CD14-positive monocyte (primary cell): ENCODE results near the gene PCDHGC5. TPM values are rescaled to one million over a fixed set of nuclear protein-coding genes. Genes with fewer than 3 reads are reported as not detected.

Experiments
- DNase-seq, 3 donors: peaks; one replicate each; pipeline ENCODE4 v3.0.0-alpha.2; 2011 to 2022
- H2AFZ ChIP-seq: 2 replicates; pipeline ENCODE4 v1.6.0; 2012; ENCODE audit warnings: mild to moderate bottlenecking, low read depth, low read length, inconsistent platforms; ENCODE audit not compliant: insufficient read depth, poor library complexity, severe bottlenecking
- H3K27ac ChIP-seq, 2 donors: 1 replicate in 1 of 2; 2 replicates in 1 of 2; pipeline ENCODE4 v1.5.1; 2012 to 2013; ENCODE audit warnings: low read length in 2 of 2, control low read depth in 1 of 2, inconsistent platforms in 1 of 2, low read depth in 1 of 2, mild to moderate bottlenecking in 1 of 2
- H3K27me3 ChIP-seq, 2 donors: one replicate each; pipeline versions ENCODE4 v1.6.0 to v1.6.1; 2011 to 2013; ENCODE audit warnings: low read length in 2 of 2; ENCODE audit not compliant: control insufficient read depth in 2 of 2, insufficient read depth in 2 of 2
- H3K36me3 ChIP-seq, 2 donors: replicated peaks in 1 of 2; 1 replicate in 1 of 2; 2 replicates in 1 of 2; pipeline versions ENCODE4 v1.5.1 to v1.6.1; 2012 to 2013; ENCODE audit warnings: low read length in 2 of 2, control low read depth in 1 of 2, inconsistent platforms in 1 of 2, mild to moderate bottlenecking in 1 of 2; ENCODE audit not compliant: insufficient read depth in 2 of 2, control insufficient read depth in 1 of 2
- H3K4me1 ChIP-seq, 2 donors: 1 replicate in 1 of 2; 2 replicates in 1 of 2; pipeline versions ENCODE4 v1.5.1 to v1.6.1; 2012 to 2013; ENCODE audit warnings: low read length in 2 of 2, control low read depth in 1 of 2, inconsistent platforms in 1 of 2, mild to moderate bottlenecking in 1 of 2, moderate library complexity in 1 of 2; ENCODE audit not compliant: insufficient read depth in 2 of 2, control insufficient read depth in 1 of 2
- H3K4me2 ChIP-seq: replicated peaks from 2 replicates; pipeline ENCODE3; 2012; ENCODE audit warnings: low read length, moderate library complexity, mild to moderate bottlenecking; ENCODE audit not compliant: poor library complexity, severe bottlenecking; ENCODE audit errors: extremely low read depth
- H3K4me3 ChIP-seq, 3 experiments: fragments of 200-600 bp in 1 of 3; sonication (generic) in 1 of 3; replicated peaks in 1 of 3; 1 replicate in 2 of 3; 2 replicates in 1 of 3; pipeline ENCODE4 v1.5.1; 2011 to 2013; ENCODE audit warnings: low read length in 3 of 3, mild to moderate bottlenecking in 3 of 3, control low read depth in 2 of 3, low read depth in 2 of 3, inconsistent platforms in 1 of 3, moderate library complexity in 1 of 3
- H3K79me2 ChIP-seq: 2 replicates; pipeline ENCODE4 v1.6.0; 2012; ENCODE audit warnings: mild to moderate bottlenecking, control low read depth, inconsistent platforms, low read length, moderate library complexity; ENCODE audit not compliant: insufficient read depth
- H3K9ac ChIP-seq: 2 replicates; pipeline ENCODE4 v1.6.0; 2017; ENCODE audit warnings: low read length, mild to moderate bottlenecking; ENCODE audit not compliant: insufficient read depth, poor library complexity, severe bottlenecking
- H3K9me3 ChIP-seq, 2 donors: replicated peaks in 1 of 2; 1 replicate in 1 of 2; 2 replicates in 1 of 2; pipeline versions ENCODE4 v1.5.1 to v1.6.1; 2012 to 2013; ENCODE audit warnings: low read length in 2 of 2, control low read depth in 1 of 2; ENCODE audit not compliant: control insufficient read depth in 1 of 2, insufficient read depth in 1 of 2
- H4K20me1 ChIP-seq: 2 replicates; pipeline ENCODE4 v1.6.0; 2012; ENCODE audit warnings: mild to moderate bottlenecking, low read length, control low read depth, moderate library complexity; ENCODE audit not compliant: insufficient read depth
- H3K27ac Mint-ChIP-seq, 7 donors: one replicate each; pipeline ENCODE4 v1.8.0; 2020; ENCODE audit warnings: mild to moderate bottlenecking in 7 of 7, mixed read lengths in 7 of 7, moderate library complexity in 6 of 7, inconsistent platforms in 2 of 7
- H3K27me3 Mint-ChIP-seq, 3 donors: one replicate each; pipeline ENCODE4 v1.8.0; 2021 to 2022; ENCODE audit warnings: low read depth in 3 of 3, mild to moderate bottlenecking in 3 of 3, mixed read lengths in 3 of 3, moderate library complexity in 3 of 3, inconsistent platforms in 1 of 3
- H3K36me3 Mint-ChIP-seq, 2 donors: one replicate each; pipeline ENCODE4 v1.8.0; 2020; ENCODE audit warnings: mixed read lengths in 2 of 2, inconsistent platforms in 1 of 2, mild to moderate bottlenecking in 1 of 2
- H3K4me1 Mint-ChIP-seq: one replicate; pipeline ENCODE4 v1.8.0; 2020; ENCODE audit warnings: mild to moderate bottlenecking, mixed read lengths
- H3K4me3 Mint-ChIP-seq, 2 donors: one replicate each; pipeline ENCODE4 v1.8.0; 2020; ENCODE audit warnings: mild to moderate bottlenecking in 2 of 2, mixed read lengths in 2 of 2, moderate library complexity in 1 of 2
- H3K9me3 Mint-ChIP-seq, 7 donors: one replicate each; pipeline ENCODE4 v1.8.0; 2020 to 2022; ENCODE audit warnings: mixed read lengths in 7 of 7, mild to moderate bottlenecking in 6 of 7, moderate library complexity in 6 of 7, inconsistent platforms in 2 of 7
- CTCF ChIP-seq: fragments of 200-600 bp; IDR thresholded peaks from one replicate; pipeline ENCODE4 v1.8.0; 2022; ENCODE audit warnings: antibody characterized with exemption, mild to moderate bottlenecking
- WGBS: methylation state at CpG from one replicate; pipeline ENCODE4 v1.1.5; 2013; ENCODE audit warnings: missing lambda C conversion rate; ENCODE audit not compliant: insufficient coverage; 5-methylcytosine and 5-hydroxymethylcytosine counted together
- intact Hi-C, 2 donors: fragments of 100-400 bp; cut with micrococcal nuclease; formaldehyde crosslinking; loops; one replicate each; pipeline versions ENCODE4 v1.15.0 to v1.15.1; 2023
- polyA plus RNA-seq, 3 donors: library from polyadenylated mRNA; depleted of rRNA in 1 of 3; unstranded in 2 of 3; stranded (reverse) in 1 of 3; fragments of 300-500 nt in 2 of 3; fragments of >200 nt in 1 of 3; fragmentation: Illumina TruSeq in 2 of 3; gene quantifications; 1 replicate in 2 of 3; 2 replicates in 1 of 3; pipeline ENCODE4 v1.2.3, GENCODE V29; 2012 to 2021

PCDHGC5 gene
- polyA plus RNA-seq, 3 donors = not detected

GRCh38 chr5:141516672-141517025 lies 27.8 kb downstream of the PCDHGC5 start:
- peaks cover 86% of the 10 kb centered on the region for H3K4me1 Mint-ChIP-seq
- H3K27me3 Mint-ChIP-seq = peaks cover 0 to 17% (median 8%) of the 10 kb centered on the region in 3 donors
- intact Hi-C loops = no loop called here
- peak overlapping the region in 1 of 2 donors; percentile 12 for H3K27ac ChIP-seq
- peaks cover 0 to under 1% (median 0%) of the 10 kb centered on the region in 7 donors for H3K9me3 Mint-ChIP-seq
- DNase-seq = no peak
- peaks cover 74 to 94% of the 10 kb centered on the region in 2 donors for H3K4me1 ChIP-seq
- peaks cover 88% of the 10 kb centered on the region for H4K20me1 ChIP-seq
- H3K9ac ChIP-seq = no peak overlapping the region
- H3K27ac Mint-ChIP-seq = peak overlapping the region in 2 of 7 donors; percentile 26 to 35
- H3K4me2 ChIP-seq = no peak overlapping the region
- no peak overlapping the region for H3K4me3 ChIP-seq
- H3K36me3 ChIP-seq = peaks cover 46 to 56% of the 10 kb centered on the region in 2 donors
- H3K79me2 ChIP-seq = peaks cover 14% of the 10 kb centered on the region
- WGBS = 93% methylated on average over 6 of the region's 8 CpGs
- no peaks in the 10 kb centered on the region for H3K9me3 ChIP-seq
- H3K36me3 Mint-ChIP-seq = peaks cover 65 to 66% of the 10 kb centered on the region in 2 donors
- H3K4me3 Mint-ChIP-seq = no peak overlapping the region
- peaks cover 0 to 5% of the 10 kb centered on the region in 2 donors for H3K27me3 ChIP-seq
- no peak overlapping the region for H2AFZ ChIP-seq
- TF ChIP-seq CTCF = no peak

GRCh38 chr5:141517312-141517711 lies 28.4 kb downstream of the PCDHGC5 start:
- Histone ChIP-seq H3K9me3 (no peaks in the 10 kb centered on the region), H3K27ac (no peak overlapping the region), H3K79me2 (peaks cover 14% of the 10 kb centered on the region), H3K27me3 (peaks cover 0 to 5% of the 10 kb centered on the region in 2 donors), H3K4me2 (no peak overlapping the region), H4K20me1 (peaks cover 91% of the 10 kb centered on the region), H3K4me3 (no peak overlapping the region), H3K9ac (no peak overlapping the region), H2AFZ (no peak overlapping the region), H3K4me1 (peaks cover 79 to 98% of the 10 kb centered on the region in 2 donors), H3K36me3 (peaks cover 48 to 62% of the 10 kb centered on the region in 2 donors)
- Mint-ChIP-seq H3K9me3 (no peaks in the 10 kb centered on the region), H3K4me3 (no peak overlapping the region), H3K27ac (peak overlapping the region in 1 of 7 donors; percentile 70), H3K27me3 (peaks cover 0 to 17% (median 7%) of the 10 kb centered on the region in 3 donors), H3K36me3 (peaks cover 71 to 73% of the 10 kb centered on the region in 2 donors), H3K4me1 (peaks cover 91% of the 10 kb centered on the region)
- TF ChIP-seq CTCF = no peak
- 32% methylated on average over 3 of the region's 8 CpGs for WGBS
- no peak for DNase-seq
- intact Hi-C loops = no loop called here
